Right lobe of liver (tissue), 6 donors: ENCODE measurements around the gene PTPRN2. TPM values are rescaled to one million over a fixed set of nuclear protein-coding genes. Genes with fewer than 3 reads are reported as not detected.
A peak's percentile ranks its signal among the peaks of the same experiment; 100 is the strongest.

Experiments
- ATAC-seq, 4 donors: fragments of 200-7000 bp; cut with Tn5 transposase; one replicate each; pipeline ENCODE4 v1.9.1; 2020; ENCODE audit warnings: mild to moderate bottlenecking in 4 of 4, moderate library complexity in 4 of 4
- DNase-seq, 3 donors: peaks; one replicate each; pipeline ENCODE4 v3.0.0-alpha.2; 2020
- H3K27ac ChIP-seq, 3 donors: fragments of 200-600 bp; one replicate each; pipeline ENCODE4 v1.8.0; 2022
- H3K27me3 ChIP-seq, 2 donors: fragments of 200-600 bp; one replicate each; pipeline ENCODE4 v1.8.0; 2022
- H3K36me3 ChIP-seq, 4 donors: fragments of 200-600 bp; sonication (generic) in 1 of 4; one replicate each; pipeline versions ENCODE4 v1.5.1 to v1.8.0; 2017 to 2022; ENCODE audit warnings: control low read depth in 1 of 4
- H3K4me1 ChIP-seq, 4 donors: fragments of 200-600 bp; sonication (generic) in 1 of 4; one replicate each; pipeline versions ENCODE4 v1.5.1 to v1.8.0; 2017 to 2022; ENCODE audit warnings: control low read depth in 1 of 4
- H3K4me3 ChIP-seq, 3 donors: fragments of 200-600 bp; one replicate each; pipeline ENCODE4 v1.8.0; 2022
- H3K9me3 ChIP-seq, 4 donors: fragments of 200-600 bp; sonication (generic) in 1 of 4; one replicate each; pipeline versions ENCODE4 v1.5.1 to v1.8.0; 2017 to 2022; ENCODE audit warnings: control low read depth in 1 of 4
- CTCF ChIP-seq, 4 donors: fragments of 200-600 bp in 3 of 4; fragments of 450-650 bp in 1 of 4; IDR thresholded peaks; one replicate each; pipeline versions ENCODE4 v1.5.1 to v1.8.0; 2016 to 2022; ENCODE audit warnings: antibody characterized with exemption in 4 of 4, mild to moderate bottlenecking in 2 of 4
- POLR2A ChIP-seq: fragments of 450-650 bp; IDR thresholded peaks from one replicate; pipeline ENCODE4 v1.6.1; 2017; ENCODE audit warnings: antibody characterized with exemption, mild to moderate bottlenecking
- WGBS: methylation state at CpG from one replicate; pipeline ENCODE4 v1.1.6; 2018; ENCODE audit warnings: low coverage, low lambda C conversion rate; ENCODE audit not compliant: insufficient coverage; ENCODE audit errors: missing lambda C conversion rate; 5-methylcytosine and 5-hydroxymethylcytosine counted together
- intact Hi-C, 2 donors: fragments of 100-400 bp; cut with DNase I; formaldehyde crosslinking; loops; one replicate each; pipeline versions ENCODE4 v1.11.2 to v1.14.1; 2022
- total RNA-seq, 6 experiments: library from RNA; depleted of rRNA in 2 of 6; stranded (reverse); fragments of >200 nt in 2 of 6; fragmentation: NEBNext Ultra II Directional in 3 of 6; extraction: Animal tissue kit (Norgen Biotek cat#: 25700) in 3 of 6; gene quantifications; one replicate each; pipeline versions ENCODE4 v1.1.0 to v1.2.4, GENCODE V29; 2016 to 2023
- donor health status: DM: no; HTN: yes; CAD: no.
- donor health status: DM: no; HTN: no; CAD: no.
- donor health status: DM: no; HTN: no; CAD: no.
- donor health status: DM: no; HTN: yes; CAD: no.
- donor health status: DM: no; HTN: yes; CAD: no.

Gene PTPRN2
- total RNA-seq, 6 experiments from 2014 or later, result 0.15 to 0.87 (median 0.67) TPM

GRCh38 chr7:157671358-157672255 is 916.0 kb downstream of the PTPRN2 start:
- ATAC-seq, result no peak
- TF ChIP-seq POLR2A (no peak), CTCF (IDR thresholded peaks at IDR 0.05) (no peak)
- H3K27ac ChIP-seq, result no peak overlapping the region
- peak in 1 of 3 donors; percentile 37 for DNase-seq
- H3K9me3 ChIP-seq, result no peaks in the 10 kb centered on the region
- H3K4me3 ChIP-seq, result no peak overlapping the region
- no peaks in the 10 kb centered on the region for H3K4me1 ChIP-seq
- no peaks in the 10 kb centered on the region for H3K27me3 ChIP-seq
- intact Hi-C loops, result no loop called here
- H3K36me3 ChIP-seq, result no peaks in the 10 kb centered on the region
- WGBS, result 73% methylated on average over 20 of the region's 39 CpGs

- Histone ChIP-seq H3K4me3 (no peak overlapping the region), H3K27ac (no peak overlapping the region), H3K9me3 (no peaks in the 10 kb centered on the region), H3K27me3 (no peaks in the 10 kb centered on the region), H3K36me3 (no peaks in the 10 kb centered on the region), H3K4me1 (no peaks in the 10 kb centered on the region)
- no peak for ATAC-seq
- no peak for DNase-seq
- TF ChIP-seq CTCF (IDR thresholded peaks at IDR 0.05) (no peak), POLR2A (no peak)
- intact Hi-C loops, result no loop called here
- 45% methylated on average over 13 of the region's 22 CpGs for WGBS
Measured at GRCh38 chr7:157670490-157671357, 916.9 kb downstream of the PTPRN2 start.

DNA sequence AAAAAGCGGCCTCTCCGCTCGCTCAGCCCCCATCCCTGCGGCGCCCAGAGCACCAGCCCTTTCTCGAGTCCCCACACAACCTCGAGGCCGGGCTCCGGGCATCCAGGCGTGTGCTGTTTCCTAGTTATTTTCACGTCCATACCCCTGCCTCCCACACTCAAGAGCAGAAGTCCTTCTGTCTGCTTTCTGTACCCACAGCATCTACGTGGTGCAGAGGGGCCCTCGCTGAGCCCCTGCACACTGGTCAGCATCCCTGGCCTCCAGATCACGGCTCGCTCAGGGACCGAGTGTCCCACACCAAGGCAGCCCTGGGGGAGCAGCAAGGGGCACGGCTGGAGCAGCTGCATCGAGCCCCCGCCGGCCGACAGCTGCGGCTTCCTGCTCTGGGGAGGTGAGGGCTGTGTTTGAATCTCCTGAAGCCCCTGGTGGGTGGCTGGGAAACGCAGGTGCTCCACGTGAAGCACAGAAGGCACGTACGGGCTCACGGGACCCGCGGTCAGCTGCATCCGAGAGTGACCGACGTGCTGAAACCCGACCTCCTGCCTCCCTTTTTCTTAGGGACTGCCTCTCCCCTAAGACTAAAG is 917.8 kb downstream of the PTPRN2 start:
- Histone ChIP-seq H3K27ac (no peak overlapping the region), H3K9me3 (no peaks in the 10 kb centered on the region), H3K4me1 (no peaks in the 10 kb centered on the region), H3K27me3 (no peaks in the 10 kb centered on the region), H3K36me3 (no peaks in the 10 kb centered on the region), H3K4me3 (no peak overlapping the region)
- ATAC-seq, result no peak
- intact Hi-C loops, result no loop called here
- peak in 1 of 3 donors; percentile 30 for DNase-seq
- TF ChIP-seq POLR2A, result no peak
- TF ChIP-seq CTCF (IDR thresholded peaks at IDR 0.05), result no peak
- 47% methylated on average over 32 of the region's 33 CpGs for WGBS

DNA sequence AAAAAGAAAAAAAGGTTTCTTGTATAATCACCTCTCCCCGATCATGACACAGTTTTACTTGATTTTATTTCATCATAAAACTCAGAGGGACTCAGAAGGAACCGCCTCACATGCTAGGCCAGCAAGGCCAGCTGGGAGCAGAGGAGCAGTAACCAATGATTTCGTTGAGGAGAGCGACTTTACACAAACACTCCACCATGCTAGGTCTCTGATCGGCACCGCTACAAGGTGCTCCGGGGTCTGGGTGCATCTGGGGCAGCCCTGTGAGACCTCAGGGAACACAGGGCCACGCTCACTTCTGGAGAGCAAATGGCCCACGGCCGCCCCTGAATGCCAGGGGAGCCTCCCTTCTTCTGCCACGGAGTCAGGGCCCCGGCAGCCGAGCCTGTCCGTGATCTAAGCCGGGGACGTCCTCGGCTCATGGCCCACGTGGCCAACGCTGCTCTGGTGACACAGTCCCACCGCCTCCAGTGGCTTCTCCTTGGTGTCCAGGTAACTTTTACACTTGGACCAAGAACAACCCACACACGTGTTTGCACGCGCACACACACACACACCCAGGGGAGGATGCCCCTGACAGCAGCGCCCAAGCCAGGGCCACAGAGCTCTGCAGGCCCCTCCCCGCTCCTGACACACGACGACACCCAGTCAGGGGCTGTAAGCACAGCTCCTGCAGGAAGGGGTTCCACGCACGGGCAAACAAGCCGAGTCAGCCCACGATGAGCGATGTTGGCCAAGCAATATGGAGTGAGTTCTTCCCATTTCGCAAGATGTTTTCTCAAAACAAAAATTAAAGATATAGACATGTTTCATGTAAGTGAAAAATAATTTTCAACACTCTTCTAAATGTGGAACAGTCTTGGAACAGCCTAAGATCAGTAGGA is 918.5 kb downstream of the PTPRN2 start:
- 66% methylated on average over 13 of the region's 33 CpGs for WGBS
- intact Hi-C loops, result no loop called here
- DNase-seq (no peak), ATAC-seq (no peak)
- no peaks in the 10 kb centered on the region for H3K4me1 ChIP-seq
- H3K36me3 ChIP-seq, result no peaks in the 10 kb centered on the region
- H3K4me3 ChIP-seq, result no peak overlapping the region
- H3K27ac ChIP-seq, result no peak overlapping the region
- no peaks in the 10 kb centered on the region for H3K27me3 ChIP-seq
- H3K9me3 ChIP-seq, result no peaks in the 10 kb centered on the region
- TF ChIP-seq POLR2A (no peak), CTCF (IDR thresholded peaks at IDR 0.05) (no peak)
